Endothelial cell of umbilical vein (primary cell): ENCODE measurements around the gene RGS7. TPM values are rescaled to one million over a fixed set of nuclear protein-coding genes. Genes with fewer than 3 reads are reported as not detected.

Experiments used
- BruUV-seq: library from RNA; stranded (reverse); fragments of 400-500 nt; replicated peaks from 2 replicates; lab custom pipeline; 2021; lab: Mats Ljungman, UMichigan
- CTCF ChIA-PET: fragments of 300-600, 350-600 bp; sonication (Branson Sonifier 250); formaldehyde crosslinking; loops from one replicate; lab custom pipeline; 2021; ENCODE audit warnings: antibody characterized with exemption, inconsistent platforms; lab: Charles Lee
- POLR2A ChIA-PET: fragments of 300-600, 350-600 bp; sonication (Branson Sonifier 250); formaldehyde crosslinking; loops from one replicate; lab custom pipeline; 2021; ENCODE audit warnings: antibody characterized with exemption, inconsistent platforms; lab: Charles Lee
- DNase-seq: peaks from one replicate; pipeline ENCODE4 v3.0.0-alpha.2; 2011; ENCODE audit warnings: low read depth, low spot score
- FAIRE-seq: peaks from 2 replicates; lab custom pipeline; 2011; peaks lifted over from hg19 to GRCh38; lab: Jason Lieb, UNC
- H2AFZ ChIP-seq: 2 replicates; pipeline ENCODE4 v1.6.0; 2012; ENCODE audit warnings: low read depth, low read length, control low read depth, inconsistent platforms
- H3K27ac ChIP-seq: 2 replicates; pipeline ENCODE4 v1.5.1; 2011; ENCODE audit warnings: low read depth, mild to moderate bottlenecking, control low read depth, low read length, moderate library complexity; ENCODE audit not compliant: insufficient read depth
- H3K27me3 ChIP-seq, 2 experiments: 2 replicates each; pipeline versions ENCODE4 v1.6.0 to v1.6.1; 2011; ENCODE audit warnings: low read length in 2 of 2, mixed read lengths in 1 of 2; ENCODE audit not compliant: control insufficient read depth in 2 of 2, insufficient read depth in 2 of 2
- H3K36me3 ChIP-seq, 2 experiments: 2 replicates in 1 of 2; 3 replicates in 1 of 2; pipeline ENCODE4 v1.5.1; 2011; ENCODE audit warnings: low read length in 2 of 2, mild to moderate bottlenecking in 1 of 2, moderate library complexity in 1 of 2; ENCODE audit not compliant: control insufficient read depth in 2 of 2, insufficient read depth in 2 of 2; ENCODE audit errors: extremely low read depth in 1 of 2
- H3K4me1 ChIP-seq: 3 replicates; pipeline ENCODE4 v1.5.1; 2011; ENCODE audit warnings: mild to moderate bottlenecking, low read length; ENCODE audit not compliant: control insufficient read depth, insufficient read depth; ENCODE audit errors: extremely low read depth
- H3K4me2 ChIP-seq: 2 replicates; pipeline ENCODE4 v1.6.1; 2011; ENCODE audit warnings: low read length, control low read depth, mixed read lengths; ENCODE audit not compliant: insufficient read depth
- H3K4me3 ChIP-seq, 3 experiments: fragments of 200-600 bp in 1 of 3; sonication (generic), shearing (Covaris generic) in 1 of 3; replicated peaks in 1 of 3; 2 replicates each; pipeline ENCODE4 v1.5.1; 2011 to 2016; ENCODE audit warnings: control low read depth in 3 of 3, low read length in 3 of 3, mild to moderate bottlenecking in 2 of 3, inconsistent platforms in 1 of 3, low read depth in 1 of 3, moderate library complexity in 1 of 3; ENCODE audit not compliant: insufficient read depth in 1 of 3
- H3K79me2 ChIP-seq: 2 replicates; pipeline ENCODE4 v1.6.0; 2012; ENCODE audit warnings: low read length, inconsistent platforms; ENCODE audit not compliant: control insufficient read depth, insufficient read depth
- H3K9ac ChIP-seq: replicated peaks from 2 replicates; pipeline ENCODE3; 2011; ENCODE audit warnings: low read length, control low read depth; ENCODE audit not compliant: insufficient read depth; ENCODE audit errors: extremely low read depth
- H3K9me1 ChIP-seq: replicated peaks from 3 replicates; pipeline ENCODE4 v1.6.0; 2011; ENCODE audit warnings: mild to moderate bottlenecking, low read length; ENCODE audit not compliant: control insufficient read depth, insufficient read depth; ENCODE audit errors: extremely low read depth
- H3K9me3 ChIP-seq: replicated peaks from 2 replicates; pipeline ENCODE4 v1.5.1; 2012; ENCODE audit warnings: low read length, inconsistent platforms; ENCODE audit not compliant: control insufficient read depth, insufficient read depth
- H4K20me1 ChIP-seq: replicated peaks from 2 replicates; pipeline ENCODE3; 2011; ENCODE audit warnings: mild to moderate bottlenecking, low read length; ENCODE audit not compliant: control insufficient read depth, insufficient read depth; ENCODE audit errors: extremely low read depth
- EZH2 ChIP-seq: IDR thresholded peaks from 2 replicates; pipeline ENCODE4 v1.6.1; 2012; ENCODE audit warnings: borderline replicate concordance, low read depth, mild to moderate bottlenecking, moderate library complexity, low read length, inconsistent platforms; ENCODE audit not compliant: severe bottlenecking
- FOS ChIP-seq: IDR thresholded peaks from 2 replicates; pipeline ENCODE4 v1.6.1; 2011; ENCODE audit warnings: mild to moderate bottlenecking, low read length, moderate library complexity, borderline replicate concordance; ENCODE audit not compliant: insufficient read depth
- GATA2 ChIP-seq: IDR thresholded peaks from 2 replicates; pipeline ENCODE4 v1.7.0; 2011; ENCODE audit warnings: low read depth, mild to moderate bottlenecking, moderate library complexity, mixed read lengths, low read length; ENCODE audit not compliant: insufficient read length, insufficient read depth
- JUN ChIP-seq: IDR thresholded peaks from 2 replicates; pipeline ENCODE4 v1.6.1; 2011; ENCODE audit warnings: borderline replicate concordance, low read depth; ENCODE audit not compliant: insufficient read length, insufficient read depth
- MYC ChIP-seq: IDR thresholded peaks from one replicate; pipeline ENCODE4 v1.6.1; 2011; ENCODE audit warnings: mild to moderate bottlenecking, low read depth, low read length
- POLR2A ChIP-seq: IDR thresholded peaks from 2 replicates; pipeline ENCODE4 v1.6.1; 2012; ENCODE audit warnings: low read depth, mild to moderate bottlenecking, control low read depth, low read length
- POLR2AphosphoS5 ChIP-seq: IDR thresholded peaks from 2 replicates; pipeline ENCODE4 v1.6.1; 2012; ENCODE audit warnings: low read depth, mild to moderate bottlenecking, control low read depth, low read length, moderate library complexity; ENCODE audit not compliant: insufficient read depth
- dilution Hi-C: fragments of 300-500 bp; cut with MboI; formaldehyde crosslinking; loops from one replicate; pipeline ENCODE4 v1.15.0; 2019; ENCODE audit warnings: low sequenced_read_pairs; ENCODE audit not compliant: extremely low pct_ligation_motif_present
- intact Hi-C: fragments of 100-400 bp; cut with micrococcal nuclease; formaldehyde crosslinking; loops from one replicate; pipeline ENCODE4 v1.10.0; 2022
- polyA plus RNA-seq, 4 experiments: library from polyadenylated mRNA; depleted of rRNA in 3 of 4; stranded (reverse) in 3 of 4; unstranded in 1 of 4; fragments of >200 nt; gene quantifications; 2 replicates each; pipeline versions ENCODE4 v1.2.1 to v1.2.3, GENCODE V29; 2011 to 2012; ENCODE audit warnings: missing spikeins in 1 of 4
- total RNA-seq: library from RNA; stranded (reverse); gene quantifications from 2 replicates; pipeline ENCODE4 v1.2.3, GENCODE V29; 2021
- TF ChIP-seq, protein P1 (sequence below): IDR thresholded peaks from 2 replicates; pipeline ENCODE4 v1.6.1; 2011; ENCODE audit not compliant: insufficient read depth, insufficient read length
- TF ChIP-seq, protein P2 (sequence below), 2 donors: IDR thresholded peaks; 1 replicate in 1 of 2; 2 replicates in 1 of 2; pipeline ENCODE4 v1.5.1; 2011; ENCODE audit warnings: low read length in 2 of 2, mild to moderate bottlenecking in 2 of 2, moderate library complexity in 2 of 2, control low read depth in 1 of 2, inconsistent platforms in 1 of 2, low read depth in 1 of 2; ENCODE audit not compliant: insufficient read depth in 1 of 2; ENCODE audit errors: extremely low read depth in 1 of 2

Gene RGS7
- total and polyA plus RNA-seq, 2 donors (not counting 3 experiments of a cell fraction or from before 2014, with no cell fraction given), result 0.43 to 0.44 TPM

DNA sequence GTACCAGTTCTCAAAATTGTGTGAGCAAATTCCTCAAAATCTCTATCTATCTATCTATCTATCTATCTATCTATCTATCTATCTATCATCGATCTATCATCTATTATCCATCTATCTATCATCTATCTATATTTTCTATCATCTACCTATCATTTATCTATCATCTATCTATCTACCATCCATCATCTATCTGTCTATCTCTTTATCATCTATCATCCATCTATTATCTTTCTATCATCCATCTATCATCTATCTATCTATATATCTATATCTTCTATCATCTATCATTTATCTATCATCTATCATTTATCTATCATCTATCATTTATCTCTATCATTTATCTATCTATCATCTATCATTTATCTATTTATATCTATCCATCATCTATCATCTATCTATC, 380.3 kb downstream of the RGS7 start:
- TF ChIP-seq POLR2A (no peak), EZH2 (no peak), FOS (no peak), GATA2 (no peak), POLR2AphosphoS5 (no peak), JUN (no peak), MYC (no peak)
- TF ChIP-seq, protein P1, sequence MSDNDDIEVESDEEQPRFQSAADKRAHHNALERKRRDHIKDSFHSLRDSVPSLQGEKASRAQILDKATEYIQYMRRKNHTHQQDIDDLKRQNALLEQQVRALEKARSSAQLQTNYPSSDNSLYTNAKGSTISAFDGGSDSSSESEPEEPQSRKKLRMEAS, result no peak
- TF ChIP-seq, protein P2, sequence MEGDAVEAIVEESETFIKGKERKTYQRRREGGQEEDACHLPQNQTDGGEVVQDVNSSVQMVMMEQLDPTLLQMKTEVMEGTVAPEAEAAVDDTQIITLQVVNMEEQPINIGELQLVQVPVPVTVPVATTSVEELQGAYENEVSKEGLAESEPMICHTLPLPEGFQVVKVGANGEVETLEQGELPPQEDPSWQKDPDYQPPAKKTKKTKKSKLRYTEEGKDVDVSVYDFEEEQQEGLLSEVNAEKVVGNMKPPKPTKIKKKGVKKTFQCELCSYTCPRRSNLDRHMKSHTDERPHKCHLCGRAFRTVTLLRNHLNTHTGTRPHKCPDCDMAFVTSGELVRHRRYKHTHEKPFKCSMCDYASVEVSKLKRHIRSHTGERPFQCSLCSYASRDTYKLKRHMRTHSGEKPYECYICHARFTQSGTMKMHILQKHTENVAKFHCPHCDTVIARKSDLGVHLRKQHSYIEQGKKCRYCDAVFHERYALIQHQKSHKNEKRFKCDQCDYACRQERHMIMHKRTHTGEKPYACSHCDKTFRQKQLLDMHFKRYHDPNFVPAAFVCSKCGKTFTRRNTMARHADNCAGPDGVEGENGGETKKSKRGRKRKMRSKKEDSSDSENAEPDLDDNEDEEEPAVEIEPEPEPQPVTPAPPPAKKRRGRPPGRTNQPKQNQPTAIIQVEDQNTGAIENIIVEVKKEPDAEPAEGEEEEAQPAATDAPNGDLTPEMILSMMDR (IDR thresholded peaks at IDR 0.05; ENCODE audit: extremely low read depth in 1 of 2, insufficient read depth in 1 of 2, low read depth in 1 of 2, low read length in 2 of 2), result no peak
- no peaks in the 10 kb centered on the region for H3K36me3 ChIP-seq

More for the DNA sequence above, 380.3 kb downstream of the RGS7 start:
- CTCF ChIA-PET, result no interaction called here
- H3K9me3 ChIP-seq, result no peaks in the 10 kb centered on the region
- no peak for FAIRE-seq
- no peaks in the 10 kb centered on the region for H3K27me3 ChIP-seq
- POLR2A ChIA-PET, result no interaction called here
- H3K4me3 ChIP-seq, result no peak overlapping the region
- H3K9me1 ChIP-seq, result no peaks in the 10 kb centered on the region
- no peaks in the 10 kb centered on the region for H3K4me1 ChIP-seq
- no peak overlapping the region for H2AFZ ChIP-seq
- no peaks in the 10 kb centered on the region for H4K20me1 ChIP-seq
- no peak for DNase-seq
- no TSS peak for BruUV-seq
- H3K79me2 ChIP-seq, result no peaks in the 10 kb centered on the region
- no peak overlapping the region for H3K4me2 ChIP-seq
- H3K27ac ChIP-seq, result no peak overlapping the region
- no peak overlapping the region for H3K9ac ChIP-seq
- intact Hi-C loops (no loop called here), dilution Hi-C loops (no loop called here)
